Loucy (cell line): ENCODE results near the gene MTHFSD.

Source experiments
- EZH2phosphoT487 ChIP-seq: fragments of 200-600 bp; IDR thresholded peaks from 2 replicates; pipeline ENCODE4 v1.6.1; 2018; ENCODE audit warnings: antibody characterized with exemption, mild to moderate bottlenecking, moderate library complexity, borderline replicate concordance
- TF ChIP-seq, protein P1 (sequence below): fragments of 200-600 bp; sonication (generic); conservative IDR thresholded peaks from 2 replicates; pipeline ENCODE4 v1.5.1; 2014; ENCODE audit warnings: mild to moderate bottlenecking, antibody characterized with exemption, low read length

DNA sequence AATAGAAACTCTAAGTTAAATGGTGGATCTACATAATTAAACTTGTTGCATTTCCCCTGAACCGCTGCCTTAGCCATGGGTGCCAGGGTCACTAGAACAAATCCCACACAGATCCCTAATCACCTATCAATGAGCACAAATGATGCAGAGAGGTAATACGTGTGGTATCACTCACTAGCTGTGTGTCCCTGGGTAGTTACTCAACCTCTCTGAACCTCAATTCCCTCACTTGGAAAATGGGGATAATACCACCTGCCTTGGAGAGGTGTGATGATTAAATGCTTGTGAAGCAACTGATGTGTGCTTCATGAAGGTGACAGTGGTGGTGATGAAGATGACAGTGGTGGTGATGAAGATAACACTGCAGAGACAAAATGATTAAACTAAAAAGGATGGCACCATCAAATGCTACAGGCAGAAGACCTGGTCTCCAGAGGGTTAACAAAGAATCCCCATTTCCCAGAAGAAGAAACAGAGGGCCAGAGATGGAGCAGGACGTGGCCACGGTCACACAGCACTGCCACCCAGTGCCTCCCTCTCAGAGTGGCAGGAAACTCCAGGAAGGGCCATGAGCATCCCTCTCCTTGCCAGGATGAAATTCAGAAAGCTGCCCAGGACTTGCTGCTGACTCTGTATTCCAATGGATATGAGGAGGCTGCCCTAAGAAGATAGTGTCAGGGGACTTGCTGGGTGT, 62.6 kb downstream of the MTHFSD start:
- TF ChIP-seq, protein P1, sequence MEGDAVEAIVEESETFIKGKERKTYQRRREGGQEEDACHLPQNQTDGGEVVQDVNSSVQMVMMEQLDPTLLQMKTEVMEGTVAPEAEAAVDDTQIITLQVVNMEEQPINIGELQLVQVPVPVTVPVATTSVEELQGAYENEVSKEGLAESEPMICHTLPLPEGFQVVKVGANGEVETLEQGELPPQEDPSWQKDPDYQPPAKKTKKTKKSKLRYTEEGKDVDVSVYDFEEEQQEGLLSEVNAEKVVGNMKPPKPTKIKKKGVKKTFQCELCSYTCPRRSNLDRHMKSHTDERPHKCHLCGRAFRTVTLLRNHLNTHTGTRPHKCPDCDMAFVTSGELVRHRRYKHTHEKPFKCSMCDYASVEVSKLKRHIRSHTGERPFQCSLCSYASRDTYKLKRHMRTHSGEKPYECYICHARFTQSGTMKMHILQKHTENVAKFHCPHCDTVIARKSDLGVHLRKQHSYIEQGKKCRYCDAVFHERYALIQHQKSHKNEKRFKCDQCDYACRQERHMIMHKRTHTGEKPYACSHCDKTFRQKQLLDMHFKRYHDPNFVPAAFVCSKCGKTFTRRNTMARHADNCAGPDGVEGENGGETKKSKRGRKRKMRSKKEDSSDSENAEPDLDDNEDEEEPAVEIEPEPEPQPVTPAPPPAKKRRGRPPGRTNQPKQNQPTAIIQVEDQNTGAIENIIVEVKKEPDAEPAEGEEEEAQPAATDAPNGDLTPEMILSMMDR: no peak
- TF ChIP-seq EZH2phosphoT487: no peak
